Measurements from ENCODE around the gene LRRC23.
"Not testable (repeated sequence)": the region's sequence is repeated elsewhere in the genome, so short reads cannot be mapped to it uniquely, and the experiment has no call there.

The LRRC23 gene

DNA sequence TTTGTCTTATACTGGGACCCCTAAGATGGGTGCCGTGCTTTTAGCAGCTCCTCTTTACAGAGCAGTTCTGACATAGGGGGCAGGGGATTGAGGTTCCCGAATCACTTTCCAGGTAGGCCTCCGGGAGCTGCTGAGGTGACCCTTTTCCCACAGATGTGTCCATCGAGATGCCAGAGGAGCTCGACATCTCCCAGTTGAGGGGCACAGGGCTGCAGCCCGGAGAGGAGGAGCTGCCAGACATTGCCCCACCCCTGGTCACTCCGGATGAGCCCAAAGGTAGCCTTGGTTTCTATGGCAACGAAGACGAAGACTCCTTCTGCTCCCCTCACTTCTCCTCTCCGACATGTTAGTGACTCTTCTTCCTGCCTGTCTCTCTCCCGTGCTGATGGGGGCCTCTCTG is 41.6 kb upstream of the LRRC23 start:
- DNase-seq (ENCODE audit: low spot score): no peak

DNA sequence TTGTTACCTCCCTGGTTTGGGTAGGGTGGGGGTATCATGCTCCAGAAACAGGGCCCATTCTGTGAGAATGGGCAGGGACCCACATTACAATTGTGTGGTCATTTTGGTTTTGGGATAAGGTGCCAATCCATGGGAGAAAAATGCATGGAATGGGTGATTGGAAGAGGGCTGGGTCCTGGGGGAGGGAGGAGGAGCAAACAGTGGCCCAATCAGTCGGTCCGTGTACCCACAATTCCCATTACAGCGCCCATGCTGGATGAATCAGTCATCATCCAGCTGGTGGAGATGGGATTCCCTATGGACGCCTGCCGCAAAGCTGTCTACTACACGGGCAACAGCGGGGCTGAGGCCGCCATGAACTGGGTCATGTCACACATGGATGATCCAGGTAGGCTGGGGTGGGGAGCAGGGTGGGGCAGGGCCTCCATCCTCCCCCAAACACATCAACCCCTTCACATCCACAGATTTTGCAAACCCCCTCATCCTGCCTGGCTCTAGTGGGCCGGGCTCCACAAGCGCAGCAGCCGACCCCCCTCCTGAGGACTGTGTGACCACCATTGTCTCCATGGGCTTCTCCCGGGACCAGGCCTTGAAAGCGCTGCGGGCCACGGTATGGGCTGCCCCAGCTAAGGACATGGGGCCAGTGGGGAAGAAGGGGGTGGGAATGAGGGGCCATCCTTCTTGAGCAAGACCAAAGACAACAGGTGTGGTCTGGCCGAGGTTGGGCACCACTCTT is 40.9 kb upstream of the LRRC23 start:
- H3K4me3 ChIP-seq: no peak overlapping the region
- no peak overlapping the region for H3K27ac ChIP-seq
- DNase-seq (ENCODE audit: low spot score): no peak
- TF ChIP-seq CTCF (IDR thresholded peaks at IDR 0.05): no peak

More for the DNA sequence above, 41.6 kb upstream of the LRRC23 start:
- H3K4me3 ChIP-seq: no peak overlapping the region
- no peak overlapping the region for H3K27ac ChIP-seq
- no peak for TF ChIP-seq CTCF (IDR thresholded peaks at IDR 0.05)

- not testable (repeated sequence) for H3K27ac ChIP-seq; DNase-seq (ENCODE audit: low spot score); H3K4me3 ChIP-seq
Measured at GRCh38 chr12:6865307-6865706, 39.3 kb upstream of the LRRC23 start.

DNA sequence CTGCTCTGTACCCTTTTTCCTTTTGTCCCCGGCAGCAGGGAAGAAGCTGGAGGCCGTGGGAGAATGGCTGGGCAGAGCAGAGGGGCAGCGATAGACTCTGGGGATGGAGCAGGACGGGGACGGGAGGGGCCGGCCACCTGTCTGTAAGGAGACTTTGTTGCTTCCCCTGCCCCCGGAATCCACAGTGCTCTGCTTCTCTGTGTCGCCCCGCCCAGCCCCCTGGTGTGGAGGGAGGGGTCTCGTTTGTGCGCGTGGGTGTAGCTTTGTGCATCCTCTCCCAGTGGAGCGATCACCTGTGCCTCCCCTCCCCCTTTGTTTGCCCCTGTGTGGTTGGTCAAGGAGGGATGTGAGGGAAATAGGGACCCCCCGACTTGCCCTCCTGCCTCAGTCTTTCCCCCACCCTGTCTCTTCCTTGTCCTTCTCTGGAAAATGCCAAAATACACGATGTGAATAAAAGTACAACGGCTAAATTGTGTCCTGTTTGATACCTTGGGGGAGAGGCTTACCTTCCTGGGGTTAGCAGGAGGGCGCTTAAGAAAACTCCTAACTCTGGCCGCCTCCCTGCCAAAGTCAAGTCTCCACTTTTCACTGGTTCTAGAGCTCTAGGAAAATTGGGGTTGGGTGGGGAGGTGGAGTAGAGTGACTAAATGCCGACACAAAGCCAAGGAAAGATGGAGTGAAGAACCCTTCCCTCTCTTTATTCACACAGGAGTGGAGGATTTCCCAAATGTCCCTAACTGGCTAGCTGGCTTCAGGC is 38.3 kb upstream of the LRRC23 start:
- peak overlapping the region; percentile 81 for H3K4me3 ChIP-seq
- peak overlapping the region; percentile 93 to 99 for H3K27ac ChIP-seq
- TF ChIP-seq CTCF (IDR thresholded peaks at IDR 0.05): no peak
- no peak for DNase-seq (ENCODE audit: low spot score)

DNA sequence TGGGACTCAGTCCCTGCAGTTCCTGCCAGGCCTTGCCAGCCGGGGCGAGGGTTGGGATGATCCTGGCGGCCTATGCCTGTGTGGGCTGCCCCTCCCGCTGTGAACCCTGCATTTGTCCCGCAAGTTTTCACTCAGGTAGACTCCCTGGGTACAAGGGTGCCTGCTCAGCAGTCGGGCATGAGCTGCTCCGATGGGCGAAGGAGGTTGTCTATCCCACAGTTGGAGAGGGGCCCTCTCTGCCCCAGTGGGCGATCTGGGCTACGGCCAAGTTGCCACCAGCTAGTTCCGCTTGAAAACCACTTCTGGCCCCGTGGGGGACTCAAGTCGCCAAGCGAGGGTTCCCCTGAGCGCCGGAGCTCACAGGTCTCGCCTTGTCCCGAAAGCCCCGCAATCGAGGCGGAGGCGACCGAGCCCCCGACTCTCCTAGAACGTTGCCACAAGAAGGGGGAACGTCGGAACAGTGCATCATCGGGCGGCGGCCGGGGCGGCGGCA is 37.7 kb upstream of the LRRC23 start:
- Histone ChIP-seq H3K27ac (peak overlapping the region; percentile 93 to 99), H3K4me3 (peak overlapping the region; percentile 81)
- TF ChIP-seq CTCF (IDR thresholded peaks at IDR 0.05): no peak
- DNase-seq (ENCODE audit: low spot score): peak; percentile 92

DNA sequence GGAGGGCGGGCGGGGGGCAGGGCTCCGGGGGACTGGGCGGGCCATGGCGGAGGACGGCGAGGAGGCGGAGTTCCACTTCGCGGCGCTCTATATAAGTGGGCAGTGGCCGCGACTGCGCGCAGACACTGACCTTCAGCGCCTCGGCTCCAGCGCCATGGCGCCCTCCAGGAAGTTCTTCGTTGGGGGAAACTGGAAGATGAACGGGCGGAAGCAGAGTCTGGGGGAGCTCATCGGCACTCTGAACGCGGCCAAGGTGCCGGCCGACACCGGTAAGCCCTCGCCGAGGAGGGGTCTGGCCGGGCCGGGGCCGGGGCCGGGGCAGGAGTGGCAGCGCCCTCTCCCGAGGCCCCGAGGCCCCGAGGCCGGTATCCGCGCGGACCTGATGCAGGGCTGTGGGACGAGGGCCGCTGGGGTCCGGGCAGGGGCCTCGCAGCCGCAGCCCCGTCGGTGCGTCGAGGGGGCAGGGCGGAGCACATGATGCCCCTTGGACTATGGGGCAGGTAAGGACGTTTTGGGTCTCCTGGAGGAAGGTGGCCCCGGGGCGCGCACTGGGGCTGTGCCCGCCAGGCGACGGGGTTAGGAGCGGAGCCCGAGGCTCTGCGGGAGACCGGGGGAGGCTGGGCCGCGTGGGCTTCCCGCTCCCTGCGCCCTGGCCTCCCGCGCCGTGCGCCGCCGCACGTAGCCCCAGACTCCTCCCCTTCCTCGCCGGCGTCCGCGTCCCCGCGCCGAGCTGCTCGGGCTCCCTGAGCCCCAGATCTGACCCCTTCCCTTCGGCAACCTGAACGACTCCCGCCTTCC is 37.0 kb upstream of the LRRC23 start, which contains the start of gene TPI1:
TPI1 (plus strand) TSS at position 119 of the 798 bp plus-strand sequence; CDS start at position 155, 36 bp downstream.
- TF ChIP-seq CTCF (IDR thresholded peaks at IDR 0.05): no peak
- H3K27ac ChIP-seq: peak within 1 kb of the TSS; percentile 93 to 99
- H3K4me3 ChIP-seq: peak within 1 kb of the TSS; percentile 81
- DNase-seq (ENCODE audit: low spot score): no peak
